MCF 10A (cell line): ENCODE results near the gene ZNF44. TPM values are rescaled to one million over a fixed set of nuclear protein-coding genes. Genes with fewer than 3 reads are reported as not detected.

Source experiments
- BruUV-seq: library from RNA; stranded (reverse); fragments of 400-500 nt; replicated peaks from 2 replicates; lab custom pipeline; 2021; lab: Mats Ljungman, UMichigan
- CTCF ChIA-PET: fragments of 300-600 bp; sonication (Branson Sonifier 250); formaldehyde crosslinking; extraction: SDS; loops from one replicate; lab custom pipeline; 2021; ENCODE audit warnings: antibody characterized with exemption, inconsistent platforms; lab: Yijun Ruan, JAX
- POLR2A ChIA-PET: fragments of 300-600, 350-650 bp; sonication (Branson Sonifier 250); formaldehyde crosslinking; extraction: SDS; loops from one replicate; lab custom pipeline; 2020; ENCODE audit warnings: antibody characterized with exemption, inconsistent platforms; lab: Yijun Ruan, JAX
- DNase-seq: peaks from one replicate; pipeline ENCODE4 v3.0.0-alpha.2; 2018; ENCODE audit not compliant: unreplicated experiment
- H3K27ac Mint-ChIP-seq: one replicate; pipeline ENCODE4 v1.8.0; 2022; ENCODE audit warnings: mild to moderate bottlenecking, low read depth, mixed read lengths; ENCODE audit not compliant: unreplicated experiment
- H3K27me3 Mint-ChIP-seq: one replicate; pipeline ENCODE4 v1.8.0; 2022; ENCODE audit warnings: mixed read lengths; ENCODE audit not compliant: insufficient read depth, unreplicated experiment
- H3K36me3 Mint-ChIP-seq: one replicate; pipeline ENCODE4 v1.8.0; 2022; ENCODE audit warnings: mild to moderate bottlenecking, moderate library complexity, mixed read lengths; ENCODE audit not compliant: insufficient read depth, unreplicated experiment
- H3K4me1 Mint-ChIP-seq: one replicate; pipeline ENCODE4 v1.8.0; 2022; ENCODE audit warnings: mixed read lengths; ENCODE audit not compliant: insufficient read depth, unreplicated experiment
- H3K4me3 Mint-ChIP-seq: one replicate; pipeline ENCODE4 v1.8.0; 2022; ENCODE audit warnings: mild to moderate bottlenecking, moderate library complexity, mixed read lengths; ENCODE audit not compliant: unreplicated experiment
- H3K9me3 Mint-ChIP-seq: one replicate; pipeline ENCODE4 v1.8.0; 2022; ENCODE audit warnings: mixed read lengths; ENCODE audit not compliant: unreplicated experiment
- intact Hi-C: fragments of 100-400 bp; cut with micrococcal nuclease; formaldehyde crosslinking; loops from 2 replicates; pipeline ENCODE4 v1.14.1; 2022
- total RNA-seq: library from RNA; stranded (reverse); gene quantifications from 2 replicates; pipeline ENCODE4 v1.2.3, GENCODE V29; 2022
- TF ChIP-seq, protein P1 (sequence below): fragments of 200-600 bp; IDR thresholded peaks from one replicate; pipeline ENCODE4 v1.8.0; 2022; ENCODE audit warnings: antibody characterized with exemption, mild to moderate bottlenecking; ENCODE audit not compliant: unreplicated experiment

The ZNF44 gene
- total RNA-seq, 1 experiment from 2014 or later: 10.3 TPM

DNA sequence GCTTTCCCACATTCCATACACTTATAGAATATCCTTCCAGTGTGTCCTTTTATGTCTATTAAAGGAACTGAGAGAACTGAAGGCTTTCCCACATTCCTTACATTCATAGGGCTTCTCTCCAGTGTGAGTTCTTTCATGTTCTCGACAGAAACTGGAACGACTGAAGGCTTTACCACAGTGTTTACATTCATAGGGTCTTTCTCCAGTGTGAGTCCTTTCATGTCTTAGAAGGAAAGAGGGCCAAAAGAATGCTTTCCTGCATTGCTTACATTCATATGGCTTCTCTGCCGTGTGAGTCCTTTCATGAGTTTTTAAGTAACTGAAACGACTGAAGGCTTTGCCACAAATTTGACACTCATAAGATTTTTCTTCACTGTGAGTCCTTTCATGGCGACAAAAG is 22.3 kb downstream of the ZNF44 start:
- Mint-ChIP-seq H3K36me3 (peaks cover 75% of the 10 kb centered on the region), H3K27ac (no peak overlapping the region), H3K4me3 (no peak overlapping the region), H3K4me1 (no peaks in the 10 kb centered on the region), H3K9me3 (peaks cover 34% of the 10 kb centered on the region), H3K27me3 (no peaks in the 10 kb centered on the region)
- POLR2A ChIA-PET: no interaction called here
- DNase-seq: no peak
- TF ChIP-seq, protein P1, sequence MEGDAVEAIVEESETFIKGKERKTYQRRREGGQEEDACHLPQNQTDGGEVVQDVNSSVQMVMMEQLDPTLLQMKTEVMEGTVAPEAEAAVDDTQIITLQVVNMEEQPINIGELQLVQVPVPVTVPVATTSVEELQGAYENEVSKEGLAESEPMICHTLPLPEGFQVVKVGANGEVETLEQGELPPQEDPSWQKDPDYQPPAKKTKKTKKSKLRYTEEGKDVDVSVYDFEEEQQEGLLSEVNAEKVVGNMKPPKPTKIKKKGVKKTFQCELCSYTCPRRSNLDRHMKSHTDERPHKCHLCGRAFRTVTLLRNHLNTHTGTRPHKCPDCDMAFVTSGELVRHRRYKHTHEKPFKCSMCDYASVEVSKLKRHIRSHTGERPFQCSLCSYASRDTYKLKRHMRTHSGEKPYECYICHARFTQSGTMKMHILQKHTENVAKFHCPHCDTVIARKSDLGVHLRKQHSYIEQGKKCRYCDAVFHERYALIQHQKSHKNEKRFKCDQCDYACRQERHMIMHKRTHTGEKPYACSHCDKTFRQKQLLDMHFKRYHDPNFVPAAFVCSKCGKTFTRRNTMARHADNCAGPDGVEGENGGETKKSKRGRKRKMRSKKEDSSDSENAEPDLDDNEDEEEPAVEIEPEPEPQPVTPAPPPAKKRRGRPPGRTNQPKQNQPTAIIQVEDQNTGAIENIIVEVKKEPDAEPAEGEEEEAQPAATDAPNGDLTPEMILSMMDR: no peak
- no TSS peak for BruUV-seq
- intact Hi-C loops: no loop called here
- CTCF ChIA-PET: no interaction called here

DNA sequence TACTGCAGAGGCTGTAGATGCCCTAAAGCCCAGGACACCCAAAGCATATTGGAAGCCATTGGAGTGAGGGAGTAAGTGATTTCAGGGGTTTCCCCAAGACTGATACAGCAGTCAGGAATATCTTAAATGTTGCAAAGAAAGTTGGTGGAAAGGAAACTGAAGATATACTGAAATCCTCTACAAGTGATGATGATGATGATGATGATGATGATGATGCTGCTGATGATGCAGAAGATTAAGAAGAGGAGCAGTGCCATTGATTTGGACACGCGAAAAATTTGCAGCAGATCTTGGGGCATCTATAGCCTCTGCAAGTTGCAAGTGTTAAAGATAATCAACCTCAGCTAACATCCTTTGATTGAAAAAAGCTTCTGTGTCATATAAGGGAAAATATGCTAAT is 23.8 kb downstream of the ZNF44 start:
- BruUV-seq: no TSS peak
- ChIA-PET CTCF (no interaction called here), POLR2A (interaction anchor here (1.2 kb wide), 2 partner anchors 18 to 23 kb away, joined by 3 to 4 read pairs; partner anchors contain the start of gene ZNF44)
- intact Hi-C loops: no loop called here
- Mint-ChIP-seq H3K27me3 (no peaks in the 10 kb centered on the region), H3K27ac (no peak overlapping the region), H3K36me3 (peaks cover 60% of the 10 kb centered on the region), H3K9me3 (peaks cover 34% of the 10 kb centered on the region), H3K4me3 (no peak overlapping the region), H3K4me1 (no peaks in the 10 kb centered on the region)
- DNase-seq: no peak
- TF ChIP-seq, protein P1: no peak

DNA sequence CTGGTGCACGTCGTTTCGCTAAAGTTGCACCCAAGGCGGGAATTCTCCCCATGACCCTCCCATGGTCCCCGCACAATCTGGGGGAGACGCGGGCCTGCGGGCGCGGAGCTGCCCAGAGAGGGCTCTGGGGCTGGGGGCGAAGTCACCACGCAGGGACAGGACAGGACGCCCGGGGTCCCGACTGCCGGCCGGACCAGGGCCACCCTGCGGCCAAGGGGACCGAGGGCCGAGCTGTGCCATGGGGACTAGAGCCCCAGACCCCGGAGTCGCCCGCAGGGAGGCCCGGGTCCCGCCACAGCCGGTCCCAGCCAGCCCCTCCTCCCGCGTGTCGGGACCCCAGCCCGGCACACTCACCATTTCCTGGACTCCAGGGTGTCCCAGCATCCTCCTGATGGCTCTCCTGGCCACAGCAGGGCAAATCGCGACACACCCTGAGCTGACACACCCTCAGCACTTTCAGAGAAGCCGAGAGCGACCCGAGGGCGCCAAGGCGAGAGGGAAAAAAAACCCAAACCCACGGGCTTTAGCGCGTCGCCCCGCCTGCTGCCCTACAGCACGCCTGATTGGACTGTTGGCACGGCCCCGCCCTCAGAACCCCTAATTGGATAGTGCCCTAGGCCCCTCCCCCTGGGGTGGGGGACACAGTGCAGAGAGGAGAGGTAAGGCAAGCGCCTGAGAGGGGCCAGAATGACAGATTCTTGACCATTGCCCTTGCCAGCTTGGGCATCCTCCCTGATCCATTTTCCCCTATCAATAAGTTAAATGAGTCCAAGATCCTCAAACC is 28.6 kb downstream of the ZNF44 start:
- ChIA-PET POLR2A (no interaction called here), CTCF (no interaction called here)
- Mint-ChIP-seq H3K27ac (no peak overlapping the region), H3K9me3 (peaks cover 24% of the 10 kb centered on the region), H3K4me1 (no peaks in the 10 kb centered on the region), H3K36me3 (peaks cover 19% of the 10 kb centered on the region), H3K27me3 (no peaks in the 10 kb centered on the region), H3K4me3 (no peak overlapping the region)
- no TSS peak for BruUV-seq
- DNase-seq: no peak
- intact Hi-C loops: no loop called here
- TF ChIP-seq, protein P1: no peak

DNA sequence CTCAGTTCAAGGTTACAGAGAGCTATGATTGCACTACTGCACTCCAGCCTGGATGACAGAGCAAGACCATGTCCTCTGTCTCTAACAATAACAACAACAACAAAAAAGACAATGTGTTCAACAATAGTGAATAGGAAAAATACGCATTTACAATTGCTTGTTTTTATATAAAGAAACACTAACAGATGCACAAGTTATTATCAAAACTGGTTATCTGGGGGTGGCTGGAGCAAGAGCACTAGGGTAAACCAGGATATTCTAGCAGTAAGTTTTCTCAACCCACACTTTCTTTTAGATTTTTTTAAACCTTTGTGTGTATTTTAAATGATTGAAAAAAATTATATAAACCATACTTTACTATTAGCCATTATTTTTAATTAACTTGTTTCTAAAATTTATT is 33.1 kb downstream of the ZNF44 start:
- TF ChIP-seq, protein P1: no peak
- H3K9me3 Mint-ChIP-seq: peaks cover 21% of the 10 kb centered on the region
- no peak overlapping the region for H3K27ac Mint-ChIP-seq
- H3K4me1 Mint-ChIP-seq: no peaks in the 10 kb centered on the region
- CTCF ChIA-PET: interaction anchor here (0.5 kb wide), 1 partner anchor 28 kb away, joined by 3 read pairs; no protein-coding TSS in a partner anchor
- POLR2A ChIA-PET: no interaction called here
- H3K4me3 Mint-ChIP-seq: no peak overlapping the region
- intact Hi-C loops: no loop called here
- no peaks in the 10 kb centered on the region for H3K27me3 Mint-ChIP-seq
- no peak for DNase-seq
- H3K36me3 Mint-ChIP-seq: peaks cover 7% of the 10 kb centered on the region
- BruUV-seq: no TSS peak
